ENCODE data around the gene RNASEH1. TPM values are rescaled to one million over a fixed set of nuclear protein-coding genes. Genes with fewer than 3 reads are reported as not detected.

The RNASEH1 gene
- total and polyA plus RNA-seq, 2 experiments from 2014 or later, result 33.2 to 40.7 TPM

- peaks cover 23% of the 10 kb centered on the region for H3K4me1 Mint-ChIP-seq
- H4K20me1 ChIP-seq (replicated peaks; ENCODE audit: insufficient read depth), result no peaks in the 10 kb centered on the region
- H3K27me3 Mint-ChIP-seq (ENCODE audit: insufficient read depth, low read depth, poor library complexity), result peaks cover 18% of the 10 kb centered on the region
- DNase-seq (ENCODE audit: low spot score) (no peak), ATAC-seq (no peak)
- no peak overlapping the region for H2AFZ ChIP-seq
- H3K4me2 ChIP-seq, result no peak overlapping the region
- 0 out of 2 replicates have a peak, but pooled peaks cover 8% of the 10 kb centered on the region for H3F3A ChIP-seq (replicated peaks; ENCODE audit: low read depth)
- H3K36me3 Mint-ChIP-seq (ENCODE audit: low read depth), result peaks cover 36% of the 10 kb centered on the region
- no peak overlapping the region for H3K4me3 Mint-ChIP-seq
- 0 out of 2 replicates have a peak, but pooled peaks cover 5% of the 10 kb centered on the region for H3K27me3 ChIP-seq (ENCODE audit: insufficient read depth)
- no peak overlapping the region for H3K27ac Mint-ChIP-seq
- H3K36me3 ChIP-seq (ENCODE audit: insufficient read depth), result no peaks in the 10 kb centered on the region
- no peak overlapping the region for H3K4me3 ChIP-seq
- no peak for TF ChIP-seq POLR2AphosphoS5 (IDR thresholded peaks at IDR 0.05; ENCODE audit: low read depth)
- TF ChIP-seq STAT1 (IDR thresholded peaks at IDR 0.05; ENCODE audit: unreplicated experiment), result no peak
- TF ChIP-seq CTCF (conservative IDR thresholded peaks at IDR 0.05; ENCODE audit: low read depth in 2 of 2), result no peak
- TF ChIP-seq ZNF331 (CRISPR knock-in tag; IDR thresholded peaks at IDR 0.05; ENCODE audit: low read depth), result no peak
- no peak for TF ChIP-seq JUNB (IDR thresholded peaks at IDR 0.05; ENCODE audit: unreplicated experiment)
- no peak for TF ChIP-seq ETS1 (IDR thresholded peaks at IDR 0.05)
- TF ChIP-seq EZH2 (IDR thresholded peaks at IDR 0.05; ENCODE audit: low read depth, unreplicated experiment), result no peak
- no peak for TF ChIP-seq REST (IDR thresholded peaks at IDR 0.05; ENCODE audit: unreplicated experiment)
- TF ChIP-seq ZNF114 (CRISPR knock-in tag; IDR thresholded peaks at IDR 0.05), result no peak
- no peak for TF ChIP-seq EZH2phosphoT487 (IDR thresholded peaks at IDR 0.05; ENCODE audit: unreplicated experiment)
- TF ChIP-seq CREB1 (CRISPR knock-in tag; IDR thresholded peaks at IDR 0.05; ENCODE audit: low read depth), result no peak
- no peak for TF ChIP-seq ZNF462 (CRISPR knock-in tag; IDR thresholded peaks at IDR 0.05)
- no peak for TF ChIP-seq NANOG (IDR thresholded peaks at IDR 0.05; ENCODE audit: borderline replicate concordance)
- no peaks in the 10 kb centered on the region for H3K9me2 ChIP-seq (ENCODE audit: insufficient read depth)
- peaks cover 10% of the 10 kb centered on the region; the same call in 2 of the 3 replicates for H3K9me3 Mint-ChIP-seq
- H3K79me2 ChIP-seq (replicated peaks; ENCODE audit: insufficient read depth), result peaks cover 23% of the 10 kb centered on the region
- peaks cover 6% of the 10 kb centered on the region; the same call in 1 of the 2 replicates for H3K4me1 ChIP-seq (ENCODE audit: insufficient read depth)
- H3K27ac ChIP-seq (ENCODE audit: low read depth), result no peak overlapping the region
These were observed 41.3 kb downstream of the RNASEH1 start for GRCh38 chr2:3516831-3517230.

Data from GM23338 (cell line).